K562 (cell line): Measurements from ENCODE around the gene SLC14A1.

Source experiments
- ARHGAP35 ChIP-seq: fragments of 450-650 bp; IDR thresholded peaks from 2 replicates; pipeline ENCODE4 v1.6.1; 2018; ENCODE audit not compliant: partially characterized antibody
- ATF3 ChIP-seq, 2 experiments: fragments of 450-650 bp in 1 of 2; sonication (generic) in 1 of 2; formaldehyde crosslinking in 1 of 2; IDR thresholded peaks in 1 of 2; conservative IDR thresholded peaks in 1 of 2; 2 replicates each; pipeline versions ENCODE4 v1.6.1 to v1.8.1; 2016 to 2023; ENCODE audit warnings: mild to moderate bottlenecking in 2 of 2, moderate library complexity in 2 of 2, inconsistent platforms in 1 of 2, missing genetic modification reagents in 1 of 2
- CBFB ChIP-seq: sonication (generic); formaldehyde crosslinking; IDR thresholded peaks from 2 replicates; pipeline ENCODE4 v1.4.0; 2020; ENCODE audit warnings: mild to moderate bottlenecking, missing genetic modification reagents
- CHD7 ChIP-seq: fragments of 200-600 bp; sonication (generic); IDR thresholded peaks from one replicate; pipeline ENCODE4 v1.6.1; 2012; ENCODE audit warnings: mild to moderate bottlenecking, low read depth, low read length, inconsistent platforms
- EGR1 ChIP-seq: fragments of 450-650 bp; conservative IDR thresholded peaks from 2 replicates; pipeline ENCODE4 v1.6.1; 2017; ENCODE audit warnings: mild to moderate bottlenecking
- GTF2E2 ChIP-seq: fragments of 200-800 bp; sonication (Bioruptor generic); IDR thresholded peaks from 2 replicates; pipeline ENCODE4 v1.6.1; 2016; ENCODE audit warnings: missing genetic modification characterization, missing compliant biosample characterization
- HLTF ChIP-seq: fragments of 450-650 bp; IDR thresholded peaks from 2 replicates; pipeline ENCODE4 v1.6.1; 2016
- HMG20B ChIP-seq: fragments of 250-450 bp; sonication (Bioruptor Pico); IDR thresholded peaks from 2 replicates; pipeline ENCODE4 v1.5.0; 2021; ENCODE audit warnings: mild to moderate bottlenecking
- JUNB ChIP-seq: fragments of 450-650 bp; formaldehyde crosslinking; conservative IDR thresholded peaks from 2 replicates; pipeline ENCODE4 v1.4.0; 2020; ENCODE audit warnings: mild to moderate bottlenecking
- KLF1 ChIP-seq: fragments of 450-650 bp; IDR thresholded peaks from 2 replicates; pipeline ENCODE4 v1.6.1; 2016; ENCODE audit warnings: missing genetic modification characterization, missing compliant biosample characterization
- POLR2B ChIP-seq: fragments of 450-650 bp; IDR thresholded peaks from 2 replicates; pipeline ENCODE4 v1.6.1; 2018; ENCODE audit warnings: low read depth; ENCODE audit not compliant: partially characterized antibody
- SIN3A ChIP-seq, 2 experiments: fragments of 150-350 bp in 1 of 2; IDR thresholded peaks; 2 replicates each; pipeline ENCODE4 v1.6.1; 2011 to 2016; ENCODE audit warnings: borderline replicate concordance in 2 of 2, low read depth in 2 of 2, low read length in 2 of 2, mild to moderate bottlenecking in 2 of 2, moderate library complexity in 2 of 2; ENCODE audit not compliant: control insufficient read depth in 1 of 2
- TF ChIP-seq, protein P1 (sequence below), 3 experiments: IDR thresholded peaks in 2 of 3; conservative IDR thresholded peaks in 1 of 3; 2 replicates each; pipeline ENCODE4 v1.5.1; 2011 to 2012; ENCODE audit warnings: low read length in 3 of 3, mild to moderate bottlenecking in 3 of 3, control low read depth in 2 of 3, improper control_type of control experiment in 1 of 3, inconsistent platforms in 1 of 3, low read depth in 1 of 3, mixed read lengths in 1 of 3, moderate library complexity in 1 of 3; ENCODE audit not compliant: insufficient read depth in 2 of 3
- TF ChIP-seq, protein P2 (sequence below): fragments of 450-650 bp; IDR thresholded peaks from 2 replicates; pipeline ENCODE4 v1.6.1; 2016; ENCODE audit warnings: borderline replicate concordance

DNA sequence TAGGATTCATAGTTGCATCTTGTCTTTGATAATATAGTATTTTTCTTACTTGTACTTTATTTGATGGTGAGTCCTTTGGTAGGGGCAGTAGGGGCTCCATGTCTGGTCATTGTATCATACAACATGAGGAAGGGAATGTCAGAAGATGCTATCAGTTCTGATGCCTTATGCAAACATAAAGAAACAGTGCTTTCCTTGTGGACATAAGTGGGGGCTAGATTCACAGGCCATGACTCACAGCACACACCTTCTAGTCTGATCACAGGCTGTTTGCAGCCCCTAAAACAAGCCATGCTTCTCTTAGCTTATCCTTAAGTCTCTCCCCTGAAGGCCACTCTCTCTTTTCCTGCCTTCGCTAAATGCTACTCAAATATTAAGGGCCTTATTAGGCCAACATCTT, 10.7 kb upstream of the SLC14A1 start:
- TF ChIP-seq CBFB (CRISPR knock-in tag) (no peak), HLTF (no peak), POLR2B (no peak), HMG20B (CRISPR knock-in tag) (no peak), GTF2E2 (tag) (no peak), JUNB (CRISPR knock-in tag) (no peak), ATF3 (IDR thresholded peaks at IDR 0.05) (no peak), ATF3 (CRISPR knock-in tag; conservative IDR thresholded peaks at IDR 0.05) (no peak), ARHGAP35 (no peak), SIN3A (IDR thresholded peaks at IDR 0.05; ENCODE audit: borderline replicate concordance in 2 of 2, control insufficient read depth in 1 of 2, low read depth in 2 of 2, low read length in 2 of 2) (no peak), CHD7 (no peak), EGR1 (no peak), KLF1 (no peak)
- TF ChIP-seq, protein P1, sequence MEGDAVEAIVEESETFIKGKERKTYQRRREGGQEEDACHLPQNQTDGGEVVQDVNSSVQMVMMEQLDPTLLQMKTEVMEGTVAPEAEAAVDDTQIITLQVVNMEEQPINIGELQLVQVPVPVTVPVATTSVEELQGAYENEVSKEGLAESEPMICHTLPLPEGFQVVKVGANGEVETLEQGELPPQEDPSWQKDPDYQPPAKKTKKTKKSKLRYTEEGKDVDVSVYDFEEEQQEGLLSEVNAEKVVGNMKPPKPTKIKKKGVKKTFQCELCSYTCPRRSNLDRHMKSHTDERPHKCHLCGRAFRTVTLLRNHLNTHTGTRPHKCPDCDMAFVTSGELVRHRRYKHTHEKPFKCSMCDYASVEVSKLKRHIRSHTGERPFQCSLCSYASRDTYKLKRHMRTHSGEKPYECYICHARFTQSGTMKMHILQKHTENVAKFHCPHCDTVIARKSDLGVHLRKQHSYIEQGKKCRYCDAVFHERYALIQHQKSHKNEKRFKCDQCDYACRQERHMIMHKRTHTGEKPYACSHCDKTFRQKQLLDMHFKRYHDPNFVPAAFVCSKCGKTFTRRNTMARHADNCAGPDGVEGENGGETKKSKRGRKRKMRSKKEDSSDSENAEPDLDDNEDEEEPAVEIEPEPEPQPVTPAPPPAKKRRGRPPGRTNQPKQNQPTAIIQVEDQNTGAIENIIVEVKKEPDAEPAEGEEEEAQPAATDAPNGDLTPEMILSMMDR (IDR thresholded peaks at IDR 0.05 in 2 of 3, conservative IDR thresholded peaks at IDR 0.05 in 1 of 3; ENCODE audit: insufficient read depth in 2 of 3, low read depth in 1 of 3, low read length in 3 of 3) = no peak
- TF ChIP-seq, protein P2, sequence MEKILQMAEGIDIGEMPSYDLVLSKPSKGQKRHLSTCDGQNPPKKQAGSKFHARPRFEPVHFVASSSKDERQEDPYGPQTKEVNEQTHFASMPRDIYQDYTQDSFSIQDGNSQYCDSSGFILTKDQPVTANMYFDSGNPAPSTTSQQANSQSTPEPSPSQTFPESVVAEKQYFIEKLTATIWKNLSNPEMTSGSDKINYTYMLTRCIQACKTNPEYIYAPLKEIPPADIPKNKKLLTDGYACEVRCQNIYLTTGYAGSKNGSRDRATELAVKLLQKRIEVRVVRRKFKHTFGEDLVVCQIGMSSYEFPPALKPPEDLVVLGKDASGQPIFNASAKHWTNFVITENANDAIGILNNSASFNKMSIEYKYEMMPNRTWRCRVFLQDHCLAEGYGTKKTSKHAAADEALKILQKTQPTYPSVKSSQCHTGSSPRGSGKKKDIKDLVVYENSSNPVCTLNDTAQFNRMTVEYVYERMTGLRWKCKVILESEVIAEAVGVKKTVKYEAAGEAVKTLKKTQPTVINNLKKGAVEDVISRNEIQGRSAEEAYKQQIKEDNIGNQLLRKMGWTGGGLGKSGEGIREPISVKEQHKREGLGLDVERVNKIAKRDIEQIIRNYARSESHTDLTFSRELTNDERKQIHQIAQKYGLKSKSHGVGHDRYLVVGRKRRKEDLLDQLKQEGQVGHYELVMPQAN = no peak
